GM11168 (cell line): ENCODE results near the gene VANGL1.
"Not testable (repeated sequence)": the region's sequence is repeated elsewhere in the genome, so short reads cannot be mapped to it uniquely, and the experiment has no call there.

Source experiments
- in situ Hi-C: fragments of 300-500 bp; cut with MboI; formaldehyde crosslinking; loops from one replicate; pipeline ENCODE4 v1.12.0; 2022; ENCODE audit warnings: low sequenced_read_pairs; ENCODE audit not compliant: unreplicated experiment

The VANGL1 gene

DNA sequence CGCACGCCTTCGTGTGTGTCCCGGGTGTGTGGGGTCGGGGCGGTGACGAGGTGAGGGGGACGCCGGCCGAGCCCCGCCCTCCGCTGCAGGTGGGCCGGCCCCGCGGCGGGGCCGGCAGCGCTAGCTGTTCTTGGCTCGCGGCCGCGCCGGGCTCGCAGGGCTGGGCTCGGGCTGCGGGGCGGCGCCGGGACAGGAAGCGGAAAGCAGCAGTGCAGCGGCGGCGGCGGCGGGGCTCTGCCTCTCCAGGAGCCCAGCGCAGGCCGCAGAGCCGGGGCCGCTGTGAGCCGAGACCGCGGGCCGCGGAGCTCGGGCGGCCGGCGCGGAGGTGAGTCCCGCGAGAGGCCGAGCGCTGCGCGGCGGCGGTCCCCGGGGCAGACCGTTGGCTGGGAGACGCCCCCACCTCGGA lies at the start of gene VANGL1:
Gene VANGL1, plus strand, starts transcription at position 209 of the 406 bp plus-strand sequence. CDS start 9,444 bp downstream, outside the sequence.
- in situ Hi-C loops: no loop called here

GRCh38 chr1:115592264-115592663 lies 49.5 kb upstream of the VANGL1 start:
- in situ Hi-C loops: loop anchor here (25.0 kb wide), 1 partner anchor 605 kb away; no protein-coding TSS in a partner anchor

DNA sequence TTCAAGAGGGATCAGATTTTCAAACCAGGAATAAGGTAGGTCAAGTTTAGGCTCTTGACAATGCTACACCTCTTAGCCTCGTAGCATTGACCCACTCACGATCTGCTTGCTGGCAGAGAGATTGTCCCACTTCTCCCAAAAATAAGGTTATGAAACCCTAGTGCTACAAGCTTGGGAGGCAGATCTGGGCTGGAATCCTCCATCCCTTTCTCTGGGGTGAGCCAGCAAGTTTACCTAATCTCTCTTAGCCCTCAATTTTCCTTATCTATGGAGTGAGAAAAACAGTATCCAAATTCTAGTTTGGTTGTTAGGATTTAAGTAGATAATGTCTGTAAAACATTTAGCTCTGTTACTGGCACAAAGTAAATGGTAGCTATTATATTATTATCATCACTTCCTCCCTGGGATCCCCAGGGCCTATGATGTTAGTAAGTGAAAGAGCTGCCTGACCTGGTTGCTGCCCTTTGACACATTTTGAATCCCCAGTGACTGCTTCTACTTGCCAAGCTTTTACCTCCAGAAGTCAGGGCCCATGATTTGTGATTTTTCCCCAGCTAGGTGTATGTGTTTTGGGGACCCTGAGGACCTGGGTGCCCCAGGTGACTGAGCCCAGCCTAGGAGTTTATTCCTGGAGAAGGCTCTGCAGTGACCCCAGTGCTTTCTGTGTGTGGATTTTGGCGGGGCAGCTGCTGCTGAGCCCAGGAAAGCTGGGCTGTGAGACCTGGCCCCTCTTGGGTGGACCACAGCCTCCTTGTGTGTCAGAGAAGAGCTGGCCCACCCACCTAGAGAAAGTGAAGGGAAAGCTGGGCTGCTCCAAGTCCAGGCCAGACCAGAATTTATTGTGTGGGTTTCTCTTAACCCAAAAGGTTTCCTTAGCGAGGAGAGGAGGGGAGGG lies 48.2 kb upstream of the VANGL1 start:
- in situ Hi-C loops: loop anchor here (25.0 kb wide), 1 partner anchor 606 kb away; no protein-coding TSS in a partner anchor

DNA sequence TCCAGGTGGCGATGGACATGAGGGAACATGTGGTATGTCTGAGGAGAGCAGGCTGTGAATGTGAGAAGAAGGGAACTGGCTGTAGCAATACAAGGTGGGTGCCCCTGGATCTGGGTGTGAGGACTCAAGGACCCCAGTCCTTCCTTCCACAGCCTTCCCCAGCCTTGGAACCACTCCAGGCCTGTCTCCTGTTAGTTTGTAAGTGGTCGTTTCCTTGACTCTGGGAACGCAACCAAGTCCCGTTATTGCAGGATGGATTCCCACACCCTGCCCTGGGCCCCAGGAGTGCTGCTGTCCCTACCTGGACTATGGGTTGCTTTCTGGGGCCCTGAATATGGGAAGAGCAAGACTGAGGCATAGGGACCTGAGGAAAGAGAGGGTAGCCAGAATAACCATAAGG lies 47.2 kb upstream of the VANGL1 start:
- in situ Hi-C loops: loop anchor here (25.0 kb wide), 1 partner anchor 607 kb away; no protein-coding TSS in a partner anchor

DNA sequence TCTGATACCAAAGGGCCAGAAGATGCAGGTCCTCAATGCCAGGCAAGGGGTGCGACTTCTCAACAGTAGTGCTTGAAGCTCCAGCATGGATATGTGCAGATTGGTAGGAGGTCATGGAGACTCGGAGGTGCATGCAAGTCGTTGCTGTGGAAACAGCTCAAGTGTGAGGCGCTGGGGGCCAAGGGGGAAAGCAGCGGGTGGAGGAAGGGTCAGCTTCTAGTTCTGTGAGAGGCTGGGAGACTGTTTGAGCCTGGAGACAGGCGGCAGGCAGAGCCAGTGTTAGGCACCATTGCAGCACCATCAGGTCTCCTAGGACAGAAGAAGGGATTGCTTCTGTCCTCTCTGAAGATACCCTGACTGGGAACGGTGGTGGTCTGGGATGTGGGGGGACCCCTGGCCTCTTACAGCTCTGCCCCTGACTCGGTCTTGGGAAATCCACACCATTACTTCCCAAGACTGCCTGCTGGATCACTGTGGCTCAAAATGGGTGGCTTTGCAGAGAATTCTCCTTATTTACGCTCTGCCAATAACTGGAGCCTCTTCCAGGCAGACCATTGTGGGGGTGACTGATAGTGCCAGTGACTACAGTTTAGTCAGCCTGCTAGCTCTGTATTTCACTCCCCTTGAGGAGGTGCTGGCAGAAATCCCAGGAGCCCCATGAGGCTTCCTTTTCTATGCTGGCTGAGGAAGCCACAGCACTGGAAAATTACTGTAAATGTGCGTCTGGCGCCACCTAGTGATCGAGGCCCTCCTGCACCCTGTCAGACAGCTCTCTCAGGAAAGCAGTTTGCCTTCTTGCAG lies 46.3 kb upstream of the VANGL1 start:
- in situ Hi-C loops: loop anchor here (25.0 kb wide), 1 partner anchor 608 kb away; no protein-coding TSS in a partner anchor

DNA sequence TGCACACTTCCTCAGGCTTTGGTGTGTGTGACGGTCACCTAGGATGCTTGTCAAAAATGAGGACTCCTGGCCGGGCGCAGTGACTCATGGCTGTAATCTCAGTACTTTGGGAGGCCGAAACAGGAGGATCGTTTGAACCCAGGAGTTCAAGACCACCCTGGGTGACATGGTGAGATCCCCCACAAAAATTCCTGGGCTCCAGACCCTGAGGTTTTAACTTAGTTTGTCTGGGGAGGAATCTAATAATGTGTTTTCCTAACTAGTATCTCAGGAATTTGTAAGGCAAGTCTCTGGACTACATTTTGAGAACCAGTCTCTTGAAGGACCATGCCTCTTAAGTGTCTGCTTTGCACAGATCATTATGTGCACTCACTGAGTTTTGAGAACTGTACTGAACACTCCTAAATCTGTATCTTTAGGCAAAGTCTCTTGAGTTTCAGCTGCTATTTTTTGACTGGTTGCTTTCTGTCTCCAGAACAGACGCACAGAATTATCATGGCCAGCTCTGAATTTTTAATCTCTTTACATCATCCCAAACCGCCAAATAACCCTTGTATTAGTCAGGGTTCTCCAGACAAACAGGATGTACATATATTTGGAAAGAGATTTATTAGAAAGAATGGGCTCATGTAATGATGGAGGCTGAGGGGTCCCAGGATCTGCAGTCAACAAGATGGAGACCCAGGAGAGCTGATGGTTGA lies 45.5 kb upstream of the VANGL1 start:
- in situ Hi-C loops: loop anchor here (25.0 kb wide), 1 partner anchor 609 kb away; no protein-coding TSS in a partner anchor

DNA sequence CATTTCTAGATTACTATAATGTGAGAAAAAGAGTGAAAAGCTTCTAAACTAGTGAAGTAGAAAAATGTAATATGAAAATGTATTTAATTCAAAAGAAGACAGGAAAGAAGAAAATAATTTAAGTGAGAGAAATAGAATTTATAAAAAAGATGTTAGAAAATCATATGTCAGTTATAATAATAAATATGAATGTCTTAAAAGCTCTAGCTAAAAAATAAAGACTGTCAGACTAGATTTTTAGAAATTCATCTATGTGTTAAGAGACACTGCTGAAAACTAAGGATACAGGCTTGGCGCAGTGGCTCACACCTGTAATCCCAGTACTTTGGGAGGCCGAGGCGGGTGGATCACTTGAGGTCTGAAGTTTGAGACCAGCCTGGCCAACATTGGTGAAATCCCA lies 37.3 kb upstream of the VANGL1 start:
- in situ Hi-C loops: no loop called here

DNA sequence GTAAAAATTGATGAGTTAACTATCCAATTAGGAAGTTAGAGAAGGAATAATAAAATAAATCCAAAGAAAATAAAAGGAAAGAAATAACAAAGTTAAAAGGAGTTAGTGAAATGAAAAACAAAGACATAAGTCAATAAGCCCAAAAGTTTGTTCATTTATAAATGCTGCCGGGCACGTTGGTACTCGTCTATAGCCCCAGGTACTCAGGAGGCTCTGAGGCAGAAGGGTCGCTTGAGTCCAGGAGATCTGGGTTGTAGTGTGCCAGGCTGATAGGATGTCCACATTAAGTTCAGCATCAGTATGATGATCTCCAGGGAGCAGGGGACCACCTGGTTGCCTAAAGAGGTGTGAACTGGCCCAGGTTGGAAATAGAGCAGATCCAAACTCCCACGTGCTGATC lies 35.5 kb upstream of the VANGL1 start:
- in situ Hi-C loops: loop anchor here (5.0 kb wide), 2 partner anchors 101 to 469 kb away; no protein-coding TSS in a partner anchor

GRCh38 chr1:115609021-115609420 lies 32.7 kb upstream of the VANGL1 start:
- in situ Hi-C loops: loop anchor here (5.0 kb wide), 2 partner anchors 98 to 472 kb away; no protein-coding TSS in a partner anchor

GRCh38 chr1:115613767-115614166 lies 28.0 kb upstream of the VANGL1 start:
- in situ Hi-C loops: loop anchor here (10.0 kb wide), 1 partner anchor 161 kb away; no protein-coding TSS in a partner anchor

GRCh38 chr1:115620453-115620852 lies 21.3 kb upstream of the VANGL1 start:
- in situ Hi-C loops: no loop called here

DNA sequence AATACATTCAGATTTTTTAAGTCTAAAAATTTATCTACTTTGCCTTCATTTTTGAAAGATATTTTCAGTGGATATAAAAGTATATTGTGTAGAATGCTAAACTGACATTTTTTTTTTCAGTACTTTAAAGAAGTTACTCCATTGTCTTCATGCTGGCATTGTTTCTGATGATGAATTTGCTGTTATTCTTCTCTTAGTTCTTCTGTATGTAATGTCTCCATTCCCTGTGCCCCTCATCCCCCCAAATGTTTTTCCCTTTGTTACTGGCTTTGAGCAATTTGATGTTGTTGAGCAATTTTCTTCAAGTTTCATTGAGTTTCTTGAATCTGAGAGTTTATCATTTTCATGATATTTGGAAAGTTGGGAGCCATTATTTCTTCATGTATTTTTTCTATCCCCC lies 20.8 kb upstream of the VANGL1 start:
- in situ Hi-C loops: no loop called here

DNA sequence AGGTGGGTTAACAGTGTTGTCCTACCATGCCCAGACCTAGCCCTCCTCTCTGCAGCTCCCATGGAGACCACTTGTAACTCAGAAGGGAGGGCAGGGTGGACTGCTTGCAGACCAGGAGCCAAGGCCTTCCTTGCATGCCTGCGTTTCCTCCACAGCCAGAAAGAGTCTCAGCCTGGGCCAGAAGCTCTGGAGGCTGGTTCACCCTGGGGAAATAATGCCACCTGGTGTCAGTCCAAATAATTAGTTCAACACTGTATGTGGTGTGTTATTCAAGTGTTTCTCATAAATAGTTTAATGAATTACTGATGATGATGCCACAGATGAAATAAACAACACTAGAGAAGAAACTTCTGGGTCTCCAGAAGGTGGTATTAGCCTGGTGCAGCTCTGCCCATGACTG lies 16.9 kb upstream of the VANGL1 start:
- in situ Hi-C loops: no loop called here

DNA sequence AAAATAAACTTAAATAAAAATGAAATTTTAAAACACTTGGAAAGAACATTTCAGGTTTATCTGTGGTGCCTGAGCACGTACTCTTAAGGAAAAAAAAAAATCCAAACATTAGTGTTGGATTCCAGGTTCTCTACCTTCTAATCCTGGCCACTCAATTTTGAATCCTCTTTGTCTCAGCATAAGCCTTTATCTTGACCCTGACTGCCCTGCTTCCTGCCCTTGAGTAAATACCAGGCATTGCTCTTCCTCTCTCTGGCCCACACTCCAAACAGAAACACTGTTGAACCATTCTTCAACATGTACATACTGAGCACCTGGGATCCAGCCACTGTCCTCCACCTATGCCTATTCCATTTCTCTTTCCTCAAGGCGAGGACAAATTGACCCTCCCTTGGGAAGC lies 11.4 kb upstream of the VANGL1 start:
- in situ Hi-C loops: no loop called here

DNA sequence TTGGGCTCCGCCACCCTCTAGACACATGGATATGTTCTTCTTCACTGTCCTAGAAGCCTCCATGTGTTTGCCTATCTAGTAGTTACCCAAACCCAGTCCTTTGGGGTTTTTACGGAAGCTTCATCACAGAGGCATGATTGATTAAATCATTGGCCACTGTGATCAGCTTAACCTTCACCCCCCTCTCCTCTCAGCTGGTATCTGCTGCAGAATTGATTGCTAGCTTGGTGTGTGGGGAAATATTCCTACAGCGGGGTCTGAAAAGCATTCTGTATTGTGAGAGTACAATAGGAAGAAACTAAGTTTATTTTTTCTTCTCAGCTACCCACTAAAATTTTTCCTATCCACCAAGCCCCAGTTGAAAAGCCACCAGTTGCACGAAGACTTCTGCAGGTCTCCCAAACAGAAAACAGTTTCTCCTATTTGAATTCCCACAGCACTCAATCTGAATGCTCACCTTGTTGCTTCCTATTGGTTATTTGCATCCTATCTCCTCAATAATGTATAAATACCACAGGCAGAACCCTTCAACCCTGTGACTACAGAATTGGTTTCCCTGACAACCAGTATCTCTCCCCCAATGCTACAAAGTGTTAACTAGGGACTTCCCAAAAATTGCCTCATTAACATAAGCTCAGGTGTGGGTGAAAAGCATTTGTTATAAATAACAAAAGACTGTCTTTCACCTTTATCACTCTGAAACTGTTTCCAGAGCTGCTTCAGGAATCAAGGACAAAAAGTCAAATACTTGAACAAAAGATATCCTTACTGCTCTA lies 9.3 kb upstream of the VANGL1 start:
- in situ Hi-C loops: no loop called here

GRCh38 chr1:115633606-115634005 lies 8.2 kb upstream of the VANGL1 start:
- in situ Hi-C loops: not testable (repeated sequence)

DNA sequence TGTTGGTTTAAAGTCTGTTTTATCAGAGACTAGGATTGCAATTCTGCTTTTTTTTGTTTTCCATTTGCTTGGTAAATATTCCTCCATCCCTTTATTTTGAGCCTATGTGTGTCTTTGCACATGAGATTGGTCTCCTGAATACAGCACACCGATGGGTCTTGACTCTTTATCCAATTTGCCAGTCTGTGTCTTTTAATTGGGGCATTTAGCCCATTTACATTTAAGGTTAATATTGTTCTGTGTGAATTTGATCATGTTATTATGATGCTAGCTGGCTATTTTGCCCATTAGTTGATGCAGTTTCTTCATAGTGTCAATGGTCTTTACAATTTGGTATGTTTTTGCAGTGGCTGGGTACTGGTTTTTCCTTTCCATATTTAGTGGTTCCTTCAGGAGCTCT lies 4.5 kb upstream of the VANGL1 start:
- in situ Hi-C loops: not testable (repeated sequence)

DNA sequence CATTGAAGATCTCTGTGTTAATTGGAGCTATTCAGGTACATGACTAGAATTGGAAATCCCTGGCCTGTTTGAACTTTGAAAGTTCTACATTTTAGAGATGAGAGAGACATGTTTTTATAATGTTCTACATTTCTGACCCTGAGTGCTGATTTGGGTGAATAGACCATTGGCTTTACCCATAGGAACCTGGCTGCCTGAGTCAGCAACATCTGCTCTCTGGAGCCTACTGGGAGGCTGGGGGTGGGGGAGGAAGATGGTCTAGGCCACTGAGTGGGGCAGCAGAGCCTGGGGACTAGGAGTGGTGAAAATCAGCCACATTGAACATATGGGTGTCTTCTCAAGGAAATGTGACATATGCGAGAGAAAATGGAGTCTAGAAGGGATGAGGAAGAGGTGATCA lies 1.4 kb upstream of the VANGL1 start:
- in situ Hi-C loops: no loop called here
